CD14-positive monocyte (primary cell): ENCODE results near the gene CEP83. TPM values are rescaled to one million over a fixed set of nuclear protein-coding genes. Genes with fewer than 3 reads are reported as not detected.

Experiments used
- DNase-seq, 3 donors: peaks; one replicate each; pipeline ENCODE4 v3.0.0-alpha.2; 2011 to 2022
- H2AFZ ChIP-seq: 2 replicates; pipeline ENCODE4 v1.6.0; 2012; ENCODE audit warnings: mild to moderate bottlenecking, low read depth, low read length, inconsistent platforms; ENCODE audit not compliant: insufficient read depth, poor library complexity, severe bottlenecking
- H3K27ac ChIP-seq, 2 donors: 1 replicate in 1 of 2; 2 replicates in 1 of 2; pipeline ENCODE4 v1.5.1; 2012 to 2013; ENCODE audit warnings: low read length in 2 of 2, control low read depth in 1 of 2, inconsistent platforms in 1 of 2, low read depth in 1 of 2, mild to moderate bottlenecking in 1 of 2
- H3K27me3 ChIP-seq, 2 donors: one replicate each; pipeline versions ENCODE4 v1.6.0 to v1.6.1; 2011 to 2013; ENCODE audit warnings: low read length in 2 of 2; ENCODE audit not compliant: control insufficient read depth in 2 of 2, insufficient read depth in 2 of 2
- H3K36me3 ChIP-seq, 2 donors: replicated peaks in 1 of 2; 1 replicate in 1 of 2; 2 replicates in 1 of 2; pipeline versions ENCODE4 v1.5.1 to v1.6.1; 2012 to 2013; ENCODE audit warnings: low read length in 2 of 2, control low read depth in 1 of 2, inconsistent platforms in 1 of 2, mild to moderate bottlenecking in 1 of 2; ENCODE audit not compliant: insufficient read depth in 2 of 2, control insufficient read depth in 1 of 2
- H3K4me1 ChIP-seq, 2 donors: 1 replicate in 1 of 2; 2 replicates in 1 of 2; pipeline versions ENCODE4 v1.5.1 to v1.6.1; 2012 to 2013; ENCODE audit warnings: low read length in 2 of 2, control low read depth in 1 of 2, inconsistent platforms in 1 of 2, mild to moderate bottlenecking in 1 of 2, moderate library complexity in 1 of 2; ENCODE audit not compliant: insufficient read depth in 2 of 2, control insufficient read depth in 1 of 2
- H3K4me2 ChIP-seq: replicated peaks from 2 replicates; pipeline ENCODE3; 2012; ENCODE audit warnings: low read length, moderate library complexity, mild to moderate bottlenecking; ENCODE audit not compliant: poor library complexity, severe bottlenecking; ENCODE audit errors: extremely low read depth
- H3K4me3 ChIP-seq, 3 experiments: fragments of 200-600 bp in 1 of 3; sonication (generic) in 1 of 3; replicated peaks in 1 of 3; 1 replicate in 2 of 3; 2 replicates in 1 of 3; pipeline ENCODE4 v1.5.1; 2011 to 2013; ENCODE audit warnings: low read length in 3 of 3, mild to moderate bottlenecking in 3 of 3, control low read depth in 2 of 3, low read depth in 2 of 3, inconsistent platforms in 1 of 3, moderate library complexity in 1 of 3
- H3K79me2 ChIP-seq: 2 replicates; pipeline ENCODE4 v1.6.0; 2012; ENCODE audit warnings: mild to moderate bottlenecking, control low read depth, inconsistent platforms, low read length, moderate library complexity; ENCODE audit not compliant: insufficient read depth
- H3K9ac ChIP-seq: 2 replicates; pipeline ENCODE4 v1.6.0; 2017; ENCODE audit warnings: low read length, mild to moderate bottlenecking; ENCODE audit not compliant: insufficient read depth, poor library complexity, severe bottlenecking
- H3K9me3 ChIP-seq, 2 donors: replicated peaks in 1 of 2; 1 replicate in 1 of 2; 2 replicates in 1 of 2; pipeline versions ENCODE4 v1.5.1 to v1.6.1; 2012 to 2013; ENCODE audit warnings: low read length in 2 of 2, control low read depth in 1 of 2; ENCODE audit not compliant: control insufficient read depth in 1 of 2, insufficient read depth in 1 of 2
- H4K20me1 ChIP-seq: 2 replicates; pipeline ENCODE4 v1.6.0; 2012; ENCODE audit warnings: mild to moderate bottlenecking, low read length, control low read depth, moderate library complexity; ENCODE audit not compliant: insufficient read depth
- H3K27ac Mint-ChIP-seq, 7 donors: one replicate each; pipeline ENCODE4 v1.8.0; 2020; ENCODE audit warnings: mild to moderate bottlenecking in 7 of 7, mixed read lengths in 7 of 7, moderate library complexity in 6 of 7, inconsistent platforms in 2 of 7
- H3K27me3 Mint-ChIP-seq, 3 donors: one replicate each; pipeline ENCODE4 v1.8.0; 2021 to 2022; ENCODE audit warnings: low read depth in 3 of 3, mild to moderate bottlenecking in 3 of 3, mixed read lengths in 3 of 3, moderate library complexity in 3 of 3, inconsistent platforms in 1 of 3
- H3K36me3 Mint-ChIP-seq, 2 donors: one replicate each; pipeline ENCODE4 v1.8.0; 2020; ENCODE audit warnings: mixed read lengths in 2 of 2, inconsistent platforms in 1 of 2, mild to moderate bottlenecking in 1 of 2
- H3K4me1 Mint-ChIP-seq: one replicate; pipeline ENCODE4 v1.8.0; 2020; ENCODE audit warnings: mild to moderate bottlenecking, mixed read lengths
- H3K4me3 Mint-ChIP-seq, 2 donors: one replicate each; pipeline ENCODE4 v1.8.0; 2020; ENCODE audit warnings: mild to moderate bottlenecking in 2 of 2, mixed read lengths in 2 of 2, moderate library complexity in 1 of 2
- H3K9me3 Mint-ChIP-seq, 7 donors: one replicate each; pipeline ENCODE4 v1.8.0; 2020 to 2022; ENCODE audit warnings: mixed read lengths in 7 of 7, mild to moderate bottlenecking in 6 of 7, moderate library complexity in 6 of 7, inconsistent platforms in 2 of 7
- WGBS: methylation state at CpG from one replicate; pipeline ENCODE4 v1.1.5; 2013; ENCODE audit warnings: missing lambda C conversion rate; ENCODE audit not compliant: insufficient coverage; 5-methylcytosine and 5-hydroxymethylcytosine counted together
- intact Hi-C, 2 donors: fragments of 100-400 bp; cut with micrococcal nuclease; formaldehyde crosslinking; loops; one replicate each; pipeline versions ENCODE4 v1.15.0 to v1.15.1; 2023
- polyA plus RNA-seq, 3 donors: library from polyadenylated mRNA; depleted of rRNA in 1 of 3; unstranded in 2 of 3; stranded (reverse) in 1 of 3; fragments of 300-500 nt in 2 of 3; fragments of >200 nt in 1 of 3; fragmentation: Illumina TruSeq in 2 of 3; gene quantifications; 1 replicate in 2 of 3; 2 replicates in 1 of 3; pipeline ENCODE4 v1.2.3, GENCODE V29; 2012 to 2021
- TF ChIP-seq, protein P1 (sequence below): fragments of 200-600 bp; IDR thresholded peaks from one replicate; pipeline ENCODE4 v1.8.0; 2022; ENCODE audit warnings: antibody characterized with exemption, mild to moderate bottlenecking

CEP83 gene
- polyA plus RNA-seq, 3 donors: 0.73 to 3.1 (median 1.0) TPM

DNA sequence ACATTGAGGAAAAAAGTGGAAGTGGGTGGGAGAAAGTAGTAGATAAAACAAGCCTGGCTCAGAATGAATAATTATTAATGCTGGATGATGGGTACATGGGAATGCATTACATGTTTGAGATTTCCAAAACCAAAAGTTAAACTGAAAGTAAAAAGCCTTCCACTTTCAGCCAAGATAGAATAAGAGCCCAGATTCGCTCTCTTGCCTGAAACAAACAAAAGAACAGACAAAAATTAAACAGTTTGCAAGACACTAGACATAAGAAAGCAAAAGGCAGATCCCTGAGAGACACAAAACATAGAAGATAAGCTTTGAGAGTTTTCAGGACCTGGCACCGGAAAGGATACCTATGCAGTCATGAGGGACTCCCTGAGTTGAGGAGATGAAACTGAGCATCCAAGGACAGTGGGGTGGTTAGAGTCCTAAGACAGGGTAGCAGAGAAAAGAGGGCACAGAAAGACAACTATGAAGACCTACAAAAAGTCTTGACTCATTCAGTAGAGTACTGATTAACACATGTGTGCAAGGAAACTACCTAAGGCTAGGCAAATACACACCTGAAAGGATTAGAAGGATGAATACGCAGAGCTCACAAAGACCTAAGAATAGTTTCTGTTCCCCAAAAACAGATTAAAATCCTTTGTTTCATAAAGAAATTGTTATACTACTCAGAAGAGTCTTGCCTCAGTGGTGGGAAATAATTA lies 54.1 kb downstream of the CEP83 start:
- peak overlapping the region in 1 of 7 donors; percentile 41 for H3K27ac Mint-ChIP-seq
- Histone ChIP-seq H3K27me3 (no peaks in the 10 kb centered on the region), H3K4me3 (no peak overlapping the region), H3K27ac (no peak overlapping the region), H2AFZ (no peak overlapping the region), H3K36me3 (peaks cover 5 to 14% of the 10 kb centered on the region in 2 donors), H3K9ac (no peak overlapping the region), H3K4me1 (no peaks in the 10 kb centered on the region), H3K79me2 (no peaks in the 10 kb centered on the region), H3K9me3 (no peaks in the 10 kb centered on the region), H3K4me2 (no peak overlapping the region), H4K20me1 (no peaks in the 10 kb centered on the region)
- peaks cover 3% of the 10 kb centered on the region for H3K4me1 Mint-ChIP-seq
- WGBS: 100% methylated on average over 2 of the region's 3 CpGs
- no peak for DNase-seq
- no peak overlapping the region for H3K4me3 Mint-ChIP-seq
- intact Hi-C loops: no loop called here
- H3K9me3 Mint-ChIP-seq: peaks cover 0 to 8% (median 5%) of the 10 kb centered on the region in 7 donors
- TF ChIP-seq, protein P1, sequence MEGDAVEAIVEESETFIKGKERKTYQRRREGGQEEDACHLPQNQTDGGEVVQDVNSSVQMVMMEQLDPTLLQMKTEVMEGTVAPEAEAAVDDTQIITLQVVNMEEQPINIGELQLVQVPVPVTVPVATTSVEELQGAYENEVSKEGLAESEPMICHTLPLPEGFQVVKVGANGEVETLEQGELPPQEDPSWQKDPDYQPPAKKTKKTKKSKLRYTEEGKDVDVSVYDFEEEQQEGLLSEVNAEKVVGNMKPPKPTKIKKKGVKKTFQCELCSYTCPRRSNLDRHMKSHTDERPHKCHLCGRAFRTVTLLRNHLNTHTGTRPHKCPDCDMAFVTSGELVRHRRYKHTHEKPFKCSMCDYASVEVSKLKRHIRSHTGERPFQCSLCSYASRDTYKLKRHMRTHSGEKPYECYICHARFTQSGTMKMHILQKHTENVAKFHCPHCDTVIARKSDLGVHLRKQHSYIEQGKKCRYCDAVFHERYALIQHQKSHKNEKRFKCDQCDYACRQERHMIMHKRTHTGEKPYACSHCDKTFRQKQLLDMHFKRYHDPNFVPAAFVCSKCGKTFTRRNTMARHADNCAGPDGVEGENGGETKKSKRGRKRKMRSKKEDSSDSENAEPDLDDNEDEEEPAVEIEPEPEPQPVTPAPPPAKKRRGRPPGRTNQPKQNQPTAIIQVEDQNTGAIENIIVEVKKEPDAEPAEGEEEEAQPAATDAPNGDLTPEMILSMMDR: no peak
- H3K36me3 Mint-ChIP-seq: peaks cover 20 to 22% of the 10 kb centered on the region in 2 donors
- H3K27me3 Mint-ChIP-seq: peaks cover 0 to 3% (median 2%) of the 10 kb centered on the region in 3 donors

DNA sequence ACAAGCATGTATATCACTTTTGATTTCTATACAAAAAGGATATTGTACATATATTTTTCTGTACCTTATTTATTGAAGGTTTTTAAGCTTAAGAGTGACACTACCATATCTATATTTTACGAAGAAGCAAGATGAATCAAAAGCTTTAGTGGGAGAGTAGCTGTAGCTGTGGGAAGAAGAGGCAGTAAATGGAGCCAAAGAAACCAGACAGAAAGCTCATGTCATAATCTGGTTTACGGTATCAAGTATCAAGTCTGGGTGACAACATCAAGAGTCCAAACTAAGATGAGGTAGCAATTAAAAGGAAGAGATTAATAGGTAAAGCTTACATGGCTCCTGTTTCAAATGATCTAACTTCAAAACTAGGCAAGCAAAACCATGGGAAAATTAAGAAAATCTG lies 54.8 kb downstream of the CEP83 start:
- H3K79me2 ChIP-seq: no peaks in the 10 kb centered on the region
- TF ChIP-seq, protein P1: no peak
- H3K4me1 Mint-ChIP-seq: peaks cover 3% of the 10 kb centered on the region
- H3K36me3 ChIP-seq: peaks cover 7 to 20% of the 10 kb centered on the region in 2 donors
- H3K27ac Mint-ChIP-seq: no peak overlapping the region
- H3K4me2 ChIP-seq: no peak overlapping the region
- H3K4me3 Mint-ChIP-seq: no peak overlapping the region
- H3K4me3 ChIP-seq: no peak overlapping the region
- intact Hi-C loops: no loop called here
- no CpG with 5 or more reads among the region's 2 CpGs for WGBS
- peaks cover 1 to 12% (median 6%) of the 10 kb centered on the region in 7 donors for H3K9me3 Mint-ChIP-seq
- no peak overlapping the region for H2AFZ ChIP-seq
- H4K20me1 ChIP-seq: no peaks in the 10 kb centered on the region
- H3K4me1 ChIP-seq: no peaks in the 10 kb centered on the region
- DNase-seq: no peak
- H3K27ac ChIP-seq: no peak overlapping the region
- H3K9me3 ChIP-seq: peaks cover 0 to 4% of the 10 kb centered on the region in 2 donors
- peaks cover 0 to 3% (median 2%) of the 10 kb centered on the region in 3 donors for H3K27me3 Mint-ChIP-seq
- H3K36me3 Mint-ChIP-seq: peaks cover 22 to 23% of the 10 kb centered on the region in 2 donors
- no peak overlapping the region for H3K9ac ChIP-seq
- no peaks in the 10 kb centered on the region for H3K27me3 ChIP-seq
